Activated naive CD8-positive, alpha-beta T cell treated with anti-CD3 and anti-CD28 coated beads, Interleukin-2, amount 50 U/mL, for 16 hours (primary cell): ENCODE measurements around the gene ST8SIA6.
"Not testable (repeated sequence)": the region's sequence is repeated elsewhere in the genome, so short reads cannot be mapped to it uniquely, and the experiment has no call there.

Experiments
- DNase-seq: peaks from one replicate; pipeline ENCODE4 v3.0.0-alpha.2; 2020; ENCODE audit warnings: low read depth, low spot score

ST8SIA6 gene

GRCh38 chr10:17457083-17457482 is 2.7 kb upstream of the ST8SIA6 start:
- no peak for DNase-seq

- no peak for DNase-seq
Observed at GRCh38 chr10:17456032-17456548, 1.7 kb upstream of the ST8SIA6 start.

- DNase-seq, result no peak
Observed at GRCh38 chr10:17455015-17455520, 673 bp upstream of the ST8SIA6 start.

GRCh38 chr10:17453373-17454091 is 863 bp downstream of the ST8SIA6 start:
- DNase-seq, result no peak

- no peak for DNase-seq
Observed at GRCh38 chr10:17453035-17453372, 1.4 kb downstream of the ST8SIA6 start.

GRCh38 chr10:17452060-17452841 is 2.1 kb downstream of the ST8SIA6 start:
- no peak for DNase-seq

- no peak for DNase-seq
Observed at GRCh38 chr10:17450024-17450423, 4.4 kb downstream of the ST8SIA6 start.

- DNase-seq, result no peak
Observed at GRCh38 chr10:17445400-17445998, 8.9 kb downstream of the ST8SIA6 start.

- no peak for DNase-seq
Observed at GRCh38 chr10:17444388-17444714, 10.0 kb downstream of the ST8SIA6 start.

- DNase-seq, result no peak
Observed at GRCh38 chr10:17443707-17444387, 10.5 kb downstream of the ST8SIA6 start.

- no peak for DNase-seq
Observed at GRCh38 chr10:17438583-17438982, 15.8 kb downstream of the ST8SIA6 start.

- not testable (repeated sequence) for DNase-seq
Observed at GRCh38 chr10:17436578-17436977, 17.8 kb downstream of the ST8SIA6 start.

GRCh38 chr10:17435953-17436352 is 18.4 kb downstream of the ST8SIA6 start:
- no peak for DNase-seq

GRCh38 chr10:17435187-17435586 is 19.2 kb downstream of the ST8SIA6 start:
- DNase-seq, result no peak

- no peak for DNase-seq
Observed at GRCh38 chr10:17432723-17433122, 21.7 kb downstream of the ST8SIA6 start.

GRCh38 chr10:17431871-17432311 is 22.5 kb downstream of the ST8SIA6 start:
- DNase-seq, result no peak

- no peak for DNase-seq
Observed at GRCh38 chr10:17430647-17431355, 23.6 kb downstream of the ST8SIA6 start.

GRCh38 chr10:17429490-17429889 is 24.9 kb downstream of the ST8SIA6 start:
- no peak for DNase-seq

- no peak for DNase-seq
Observed at GRCh38 chr10:17428351-17429097, 25.9 kb downstream of the ST8SIA6 start.

GRCh38 chr10:17427666-17428350 is 26.6 kb downstream of the ST8SIA6 start:
- DNase-seq, result no peak
